ENCODE results near the gene SHTN1.

Gene SHTN1

GRCh38 chr10:116835658-116836057 is 169.3 kb downstream of the SHTN1 start:
- DNase-seq: peak in 2 of 51 donors; percentile 5 to 41

GRCh38 chr10:116833986-116834985 is 170.7 kb downstream of the SHTN1 start:
- peak in 2 of 51 donors; percentile 3 to 8 for DNase-seq

DNA sequence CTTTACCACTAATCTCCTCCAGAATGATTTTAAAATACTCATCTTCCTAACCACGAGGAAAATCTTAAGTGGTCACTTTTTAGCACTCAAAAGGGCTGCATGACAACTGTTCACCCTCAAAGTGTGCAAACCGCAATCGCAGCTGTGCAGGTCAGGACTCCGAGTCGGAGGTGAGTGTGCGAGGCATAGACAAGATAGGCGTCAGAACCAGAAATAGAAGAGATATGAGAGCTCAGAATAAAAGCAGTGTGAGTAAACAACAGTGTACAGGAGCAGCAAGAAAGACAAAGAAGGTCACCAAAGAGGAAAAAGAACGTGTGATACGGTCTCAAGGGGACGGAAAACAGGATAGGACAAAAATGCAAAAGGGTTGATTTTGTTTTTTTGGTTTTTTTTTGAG is 173.2 kb downstream of the SHTN1 start:
- no peak for DNase-seq

Data from hypothalamus (tissue), 51 donors.